Loucy (cell line): Measurements from ENCODE around the gene DSCAM.

Source experiments
- CTCF ChIP-seq: fragments of 200-600 bp; sonication (generic); conservative IDR thresholded peaks from 2 replicates; pipeline ENCODE4 v1.5.1; 2014; ENCODE audit warnings: mild to moderate bottlenecking, antibody characterized with exemption, low read length
- EZH2phosphoT487 ChIP-seq: fragments of 200-600 bp; IDR thresholded peaks from 2 replicates; pipeline ENCODE4 v1.6.1; 2018; ENCODE audit warnings: antibody characterized with exemption, mild to moderate bottlenecking, moderate library complexity, borderline replicate concordance

GRCh38 chr21:40355076-40355475 lies 491.9 kb downstream of the DSCAM start:
- TF ChIP-seq CTCF (no peak), EZH2phosphoT487 (no peak)
